SK-N-SH (cell line): ENCODE measurements around the gene ZBTB45.

ENCODE experiments used
- CHD2 ChIP-seq: fragments of 150-350 bp; IDR thresholded peaks from 2 replicates; pipeline ENCODE4 v1.6.1; 2018; ENCODE audit warnings: low read length; ENCODE audit not compliant: partially characterized antibody
- EP300 ChIP-seq, 2 experiments: IDR thresholded peaks; 2 replicates each; pipeline versions ENCODE4 v1.4.0 to v1.6.1; 2012; ENCODE audit warnings: borderline replicate concordance in 1 of 2, low read depth in 1 of 2, low read length in 1 of 2
- EZH2phosphoT487 ChIP-seq: fragments of 200-600 bp; sonication (generic); IDR thresholded peaks from 2 replicates; pipeline ENCODE4 v1.6.1; 2017; ENCODE audit warnings: low read depth, mixed run types, mild to moderate bottlenecking, antibody characterized with exemption, moderate library complexity, borderline replicate concordance
- GABPA ChIP-seq: IDR thresholded peaks from 2 replicates; pipeline ENCODE4 v1.4.0; 2012; ENCODE audit warnings: low read depth, mild to moderate bottlenecking
- MXI1 ChIP-seq: IDR thresholded peaks from 2 replicates; pipeline ENCODE4 v1.6.1; 2012; ENCODE audit warnings: mild to moderate bottlenecking, low read depth, low read length, improper control_type of control experiment
- NRF1 ChIP-seq: IDR thresholded peaks from 2 replicates; pipeline ENCODE4 v1.6.1; 2012; ENCODE audit warnings: low read depth, mild to moderate bottlenecking, low read length
- POLR2AphosphoS5 ChIP-seq: IDR thresholded peaks from 2 replicates; pipeline ENCODE4 v1.6.1; 2012; ENCODE audit warnings: low read depth, low read length
- RAD21 ChIP-seq: IDR thresholded peaks from 2 replicates; pipeline ENCODE4 v1.6.1; 2012; ENCODE audit warnings: mild to moderate bottlenecking, low read length
- TAF1 ChIP-seq: IDR thresholded peaks from 2 replicates; pipeline ENCODE4 v1.6.1; 2012; ENCODE audit warnings: low read depth, mild to moderate bottlenecking, low read length, moderate library complexity, borderline replicate concordance
- TEAD4 ChIP-seq: IDR thresholded peaks from 2 replicates; pipeline ENCODE4 v1.4.0; 2012; ENCODE audit warnings: mild to moderate bottlenecking, borderline replicate concordance; ENCODE audit not compliant: insufficient read depth
- TF ChIP-seq, protein P1 (sequence below): fragments of 200-600 bp; sonication (generic); IDR thresholded peaks from 2 replicates; pipeline ENCODE4 v1.6.1; 2017; ENCODE audit warnings: antibody characterized with exemption, mild to moderate bottlenecking, moderate library complexity
- TF ChIP-seq, protein P2 (sequence below): IDR thresholded peaks from 2 replicates; pipeline ENCODE4 v1.4.0; 2012; ENCODE audit warnings: low read depth, borderline replicate concordance
- TF ChIP-seq, protein P3 (sequence below): IDR thresholded peaks from 2 replicates; pipeline ENCODE4 v1.6.1; 2012; ENCODE audit warnings: mild to moderate bottlenecking, low read depth, low read length, moderate library complexity
- TF ChIP-seq, protein P4 (sequence below): IDR thresholded peaks from 2 replicates; pipeline ENCODE4 v1.4.0; 2012; ENCODE audit warnings: low read depth, borderline replicate concordance

DNA sequence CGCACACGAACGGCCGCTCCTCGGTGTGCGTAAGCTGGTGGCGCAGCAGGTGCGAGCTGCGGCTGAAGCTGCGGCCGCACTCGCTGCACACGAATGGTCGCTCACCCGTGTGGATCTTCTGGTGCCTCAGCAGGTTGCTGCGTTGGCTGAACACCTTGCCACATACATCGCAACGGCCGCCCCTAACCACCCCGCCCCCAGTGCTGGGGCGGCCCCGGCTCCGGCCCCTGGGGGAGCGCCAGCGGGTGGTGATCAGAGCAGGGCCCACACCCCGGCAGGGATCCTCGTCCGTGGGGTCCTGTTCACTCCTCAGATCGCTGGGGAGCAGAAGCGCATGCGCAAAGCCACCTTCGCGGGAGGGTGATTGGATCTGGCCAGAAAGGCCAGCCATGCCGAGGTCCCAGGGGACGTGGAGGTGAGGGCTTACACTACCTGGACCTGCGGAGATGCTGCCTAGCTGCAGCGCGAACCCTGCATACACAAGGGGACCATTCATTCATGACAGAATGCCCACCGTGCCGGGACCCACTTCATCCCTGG lies 43.5 kb upstream of the ZBTB45 start:
- TF ChIP-seq TAF1 (no peak), EZH2phosphoT487 (no peak), GABPA (no peak), RAD21 (no peak), NRF1 (peak; percentile 33; the same call in 1 of the 2 replicates), CHD2 (no peak), POLR2AphosphoS5 (peak; percentile 15; the same call in 1 of the 2 replicates), TEAD4 (no peak), EP300 (IDR thresholded peaks at IDR 0.05; ENCODE audit: borderline replicate concordance in 1 of 2, low read depth in 1 of 2, low read length in 1 of 2) (no peak), MXI1 (no peak)
- TF ChIP-seq, protein P1, sequence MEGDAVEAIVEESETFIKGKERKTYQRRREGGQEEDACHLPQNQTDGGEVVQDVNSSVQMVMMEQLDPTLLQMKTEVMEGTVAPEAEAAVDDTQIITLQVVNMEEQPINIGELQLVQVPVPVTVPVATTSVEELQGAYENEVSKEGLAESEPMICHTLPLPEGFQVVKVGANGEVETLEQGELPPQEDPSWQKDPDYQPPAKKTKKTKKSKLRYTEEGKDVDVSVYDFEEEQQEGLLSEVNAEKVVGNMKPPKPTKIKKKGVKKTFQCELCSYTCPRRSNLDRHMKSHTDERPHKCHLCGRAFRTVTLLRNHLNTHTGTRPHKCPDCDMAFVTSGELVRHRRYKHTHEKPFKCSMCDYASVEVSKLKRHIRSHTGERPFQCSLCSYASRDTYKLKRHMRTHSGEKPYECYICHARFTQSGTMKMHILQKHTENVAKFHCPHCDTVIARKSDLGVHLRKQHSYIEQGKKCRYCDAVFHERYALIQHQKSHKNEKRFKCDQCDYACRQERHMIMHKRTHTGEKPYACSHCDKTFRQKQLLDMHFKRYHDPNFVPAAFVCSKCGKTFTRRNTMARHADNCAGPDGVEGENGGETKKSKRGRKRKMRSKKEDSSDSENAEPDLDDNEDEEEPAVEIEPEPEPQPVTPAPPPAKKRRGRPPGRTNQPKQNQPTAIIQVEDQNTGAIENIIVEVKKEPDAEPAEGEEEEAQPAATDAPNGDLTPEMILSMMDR = no peak
- TF ChIP-seq, protein P2, sequence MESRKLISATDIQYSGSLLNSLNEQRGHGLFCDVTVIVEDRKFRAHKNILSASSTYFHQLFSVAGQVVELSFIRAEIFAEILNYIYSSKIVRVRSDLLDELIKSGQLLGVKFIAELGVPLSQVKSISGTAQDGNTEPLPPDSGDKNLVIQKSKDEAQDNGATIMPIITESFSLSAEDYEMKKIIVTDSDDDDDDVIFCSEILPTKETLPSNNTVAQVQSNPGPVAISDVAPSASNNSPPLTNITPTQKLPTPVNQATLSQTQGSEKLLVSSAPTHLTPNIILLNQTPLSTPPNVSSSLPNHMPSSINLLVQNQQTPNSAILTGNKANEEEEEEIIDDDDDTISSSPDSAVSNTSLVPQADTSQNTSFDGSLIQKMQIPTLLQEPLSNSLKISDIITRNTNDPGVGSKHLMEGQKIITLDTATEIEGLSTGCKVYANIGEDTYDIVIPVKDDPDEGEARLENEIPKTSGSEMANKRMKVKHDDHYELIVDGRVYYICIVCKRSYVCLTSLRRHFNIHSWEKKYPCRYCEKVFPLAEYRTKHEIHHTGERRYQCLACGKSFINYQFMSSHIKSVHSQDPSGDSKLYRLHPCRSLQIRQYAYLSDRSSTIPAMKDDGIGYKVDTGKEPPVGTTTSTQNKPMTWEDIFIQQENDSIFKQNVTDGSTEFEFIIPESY = no peak
- TF ChIP-seq, protein P3, sequence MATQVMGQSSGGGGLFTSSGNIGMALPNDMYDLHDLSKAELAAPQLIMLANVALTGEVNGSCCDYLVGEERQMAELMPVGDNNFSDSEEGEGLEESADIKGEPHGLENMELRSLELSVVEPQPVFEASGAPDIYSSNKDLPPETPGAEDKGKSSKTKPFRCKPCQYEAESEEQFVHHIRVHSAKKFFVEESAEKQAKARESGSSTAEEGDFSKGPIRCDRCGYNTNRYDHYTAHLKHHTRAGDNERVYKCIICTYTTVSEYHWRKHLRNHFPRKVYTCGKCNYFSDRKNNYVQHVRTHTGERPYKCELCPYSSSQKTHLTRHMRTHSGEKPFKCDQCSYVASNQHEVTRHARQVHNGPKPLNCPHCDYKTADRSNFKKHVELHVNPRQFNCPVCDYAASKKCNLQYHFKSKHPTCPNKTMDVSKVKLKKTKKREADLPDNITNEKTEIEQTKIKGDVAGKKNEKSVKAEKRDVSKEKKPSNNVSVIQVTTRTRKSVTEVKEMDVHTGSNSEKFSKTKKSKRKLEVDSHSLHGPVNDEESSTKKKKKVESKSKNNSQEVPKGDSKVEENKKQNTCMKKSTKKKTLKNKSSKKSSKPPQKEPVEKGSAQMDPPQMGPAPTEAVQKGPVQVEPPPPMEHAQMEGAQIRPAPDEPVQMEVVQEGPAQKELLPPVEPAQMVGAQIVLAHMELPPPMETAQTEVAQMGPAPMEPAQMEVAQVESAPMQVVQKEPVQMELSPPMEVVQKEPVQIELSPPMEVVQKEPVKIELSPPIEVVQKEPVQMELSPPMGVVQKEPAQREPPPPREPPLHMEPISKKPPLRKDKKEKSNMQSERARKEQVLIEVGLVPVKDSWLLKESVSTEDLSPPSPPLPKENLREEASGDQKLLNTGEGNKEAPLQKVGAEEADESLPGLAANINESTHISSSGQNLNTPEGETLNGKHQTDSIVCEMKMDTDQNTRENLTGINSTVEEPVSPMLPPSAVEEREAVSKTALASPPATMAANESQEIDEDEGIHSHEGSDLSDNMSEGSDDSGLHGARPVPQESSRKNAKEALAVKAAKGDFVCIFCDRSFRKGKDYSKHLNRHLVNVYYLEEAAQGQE = no peak
- TF ChIP-seq, protein P4, sequence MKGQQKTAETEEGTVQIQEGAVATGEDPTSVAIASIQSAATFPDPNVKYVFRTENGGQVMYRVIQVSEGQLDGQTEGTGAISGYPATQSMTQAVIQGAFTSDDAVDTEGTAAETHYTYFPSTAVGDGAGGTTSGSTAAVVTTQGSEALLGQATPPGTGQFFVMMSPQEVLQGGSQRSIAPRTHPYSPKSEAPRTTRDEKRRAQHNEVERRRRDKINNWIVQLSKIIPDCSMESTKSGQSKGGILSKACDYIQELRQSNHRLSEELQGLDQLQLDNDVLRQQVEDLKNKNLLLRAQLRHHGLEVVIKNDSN = no peak
